Measurements from ENCODE around the gene CAMTA1. TPM values are rescaled to one million over a fixed set of nuclear protein-coding genes. Genes with fewer than 3 reads are reported as not detected.

The CAMTA1 gene
- polyA plus RNA-seq, 1 donor (not counting 4 experiments of a cell fraction or from before 2014, with no cell fraction given) = 51.4 TPM

DNA sequence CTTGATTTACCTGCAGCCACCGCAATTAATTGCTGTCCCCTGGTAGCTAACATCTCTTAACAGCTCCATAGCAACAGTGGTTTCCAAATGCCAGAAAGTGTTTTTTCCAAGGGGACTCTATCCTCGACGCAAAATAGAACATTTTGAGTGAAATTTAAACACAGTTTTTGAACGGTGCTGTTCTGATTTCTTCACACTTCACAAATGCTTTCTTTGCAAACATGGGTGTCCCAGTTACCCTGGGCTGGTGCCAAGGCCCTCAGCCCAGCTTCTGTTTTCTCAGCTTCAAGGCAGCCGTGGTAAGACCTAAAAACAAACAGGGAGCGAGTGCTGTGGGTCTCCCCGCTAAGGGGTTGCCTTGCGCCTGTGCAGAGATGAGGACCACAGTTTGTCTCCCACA is 838.6 kb downstream of the CAMTA1 start:
- Histone ChIP-seq H3K36me3 (ENCODE audit: control insufficient read depth in 2 of 2, extremely low read depth in 1 of 2, insufficient read depth in 2 of 2, low read length in 2 of 2) (no peaks in the 10 kb centered on the region), H4K20me1 (ENCODE audit: control insufficient read depth, extremely low read depth, insufficient read depth, low read length) (no peaks in the 10 kb centered on the region), H3K4me3 (ENCODE audit: control insufficient read depth in 2 of 3, extremely low read depth in 1 of 3, insufficient read depth in 2 of 3, low read depth in 1 of 3, low read length in 3 of 3) (no peak overlapping the region), H2AFZ (ENCODE audit: control insufficient read depth, low read length) (no peak overlapping the region), H3K9me3 (ENCODE audit: control insufficient read depth, low read depth, low read length) (no peaks in the 10 kb centered on the region), H3K4me1 (ENCODE audit: control insufficient read depth, extremely low read depth, insufficient read depth, low read length) (no peaks in the 10 kb centered on the region), H3K9ac (ENCODE audit: control insufficient read depth, extremely low read depth, insufficient read depth, low read length) (no peak overlapping the region), H3K4me2 (ENCODE audit: control insufficient read depth, extremely low read depth, insufficient read depth, low read depth, low read length) (no peak overlapping the region), H3K27ac (ENCODE audit: control insufficient read depth, insufficient read depth, low read length) (no peak overlapping the region), H3K27me3 (ENCODE audit: control insufficient read depth, extremely low read depth, insufficient read depth, low read length) (peaks cover 29% of the 10 kb centered on the region), H3K79me2 (ENCODE audit: control insufficient read depth, insufficient read depth, low read length) (no peaks in the 10 kb centered on the region), H3K9me1 (ENCODE audit: control insufficient read depth, extremely low read depth, insufficient read depth, low read length) (no peaks in the 10 kb centered on the region)
- no peak for TF ChIP-seq CTCF (optimal IDR thresholded peaks at IDR 0.05 in 1 of 3, IDR thresholded peaks at IDR 0.05 in 1 of 3, conservative IDR thresholded peaks at IDR 0.05 in 1 of 3; ENCODE audit: extremely low read depth in 1 of 3, insufficient read depth in 2 of 3, low read length in 3 of 3)
- no peak for DNase-seq (ENCODE audit: low read depth, low spot score)
- dilution Hi-C loops (cut with MboI; ENCODE audit: extremely low pct_ligation_motif_present, low sequenced_read_pairs) = no loop called here
- no peak for FAIRE-seq

GRCh38 chr1:7624791-7625355 is 839.6 kb downstream of the CAMTA1 start:
- H3K27me3 ChIP-seq (ENCODE audit: control insufficient read depth, extremely low read depth, insufficient read depth, low read length) = peaks cover 31% of the 10 kb centered on the region
- FAIRE-seq (no peak), DNase-seq (ENCODE audit: low read depth, low spot score) (no peak)

More at GRCh38 chr1:7624791-7625355, 839.6 kb downstream of the CAMTA1 start:
- H3K36me3 ChIP-seq (ENCODE audit: control insufficient read depth in 2 of 2, extremely low read depth in 1 of 2, insufficient read depth in 2 of 2, low read length in 2 of 2) = no peaks in the 10 kb centered on the region
- H3K4me2 ChIP-seq (ENCODE audit: control insufficient read depth, extremely low read depth, insufficient read depth, low read depth, low read length) = no peak overlapping the region
- no peak overlapping the region for H3K4me3 ChIP-seq (ENCODE audit: control insufficient read depth in 2 of 3, extremely low read depth in 1 of 3, insufficient read depth in 2 of 3, low read depth in 1 of 3, low read length in 3 of 3)
- no peaks in the 10 kb centered on the region for H4K20me1 ChIP-seq (ENCODE audit: control insufficient read depth, extremely low read depth, insufficient read depth, low read length)
- no peak overlapping the region for H3K9ac ChIP-seq (ENCODE audit: control insufficient read depth, extremely low read depth, insufficient read depth, low read length)
- no peaks in the 10 kb centered on the region for H3K9me1 ChIP-seq (ENCODE audit: control insufficient read depth, extremely low read depth, insufficient read depth, low read length)
- TF ChIP-seq CTCF (optimal IDR thresholded peaks at IDR 0.05 in 1 of 3, IDR thresholded peaks at IDR 0.05 in 1 of 3, conservative IDR thresholded peaks at IDR 0.05 in 1 of 3; ENCODE audit: extremely low read depth in 1 of 3, insufficient read depth in 2 of 3, low read length in 3 of 3) (no peak), EZH2 (IDR thresholded peaks at IDR 0.05; ENCODE audit: low read length) (no peak)
- no peaks in the 10 kb centered on the region for H3K79me2 ChIP-seq (ENCODE audit: control insufficient read depth, insufficient read depth, low read length)
- no peak overlapping the region for H2AFZ ChIP-seq (ENCODE audit: control insufficient read depth, low read length)
- no peaks in the 10 kb centered on the region for H3K9me3 ChIP-seq (ENCODE audit: control insufficient read depth, low read depth, low read length)
- dilution Hi-C loops (cut with MboI; ENCODE audit: extremely low pct_ligation_motif_present, low sequenced_read_pairs) = no loop called here
- H3K4me1 ChIP-seq (ENCODE audit: control insufficient read depth, extremely low read depth, insufficient read depth, low read length) = no peaks in the 10 kb centered on the region
- no peak overlapping the region for H3K27ac ChIP-seq (ENCODE audit: control insufficient read depth, insufficient read depth, low read length)

Data from keratinocyte (primary cell).